Body of pancreas (tissue), 4 donors: ENCODE data around the gene MSH2. TPM values are rescaled to one million over a fixed set of nuclear protein-coding genes. Genes with fewer than 3 reads are reported as not detected.

Experiments
- ATAC-seq: fragments of 150-250 bp; one replicate; pipeline ENCODE4 v1.9.1; 2016
- DNase-seq, 4 donors: peaks; one replicate each; pipeline ENCODE4 v3.0.0-alpha.2; 2019
- H3K27ac ChIP-seq, 4 donors: fragments of 200-600 bp; sonication (generic); 1 replicate in 3 of 4; 2 replicates in 1 of 4; pipeline versions ENCODE4 v1.5.1 to v1.6.1; 2016 to 2019; ENCODE audit warnings: mild to moderate bottlenecking in 1 of 4, mixed read lengths in 1 of 4, moderate library complexity in 1 of 4
- H3K27me3 ChIP-seq, 2 donors: fragments of 200-600 bp; sonication (generic); one replicate each; pipeline ENCODE4 v1.6.0; 2016; ENCODE audit warnings: mild to moderate bottlenecking in 1 of 2
- H3K36me3 ChIP-seq, 2 donors: fragments of 200-600 bp; sonication (generic); replicated peaks in 1 of 2; 2 replicates each; pipeline ENCODE4 v1.5.1; 2016; ENCODE audit warnings: low read depth in 2 of 2; ENCODE audit not compliant: insufficient read depth in 1 of 2
- H3K4me1 ChIP-seq: fragments of 200-600 bp; sonication (generic); one replicate; pipeline ENCODE4 v1.6.0; 2016
- H3K4me3 ChIP-seq, 2 donors: fragments of 200-600 bp; sonication (generic); 1 replicate in 1 of 2; 2 replicates in 1 of 2; pipeline ENCODE4 v1.5.1; 2016 to 2019
- H3K9me3 ChIP-seq, 3 donors: fragments of 200-600 bp; sonication (generic); 1 replicate in 2 of 3; 2 replicates in 1 of 3; pipeline ENCODE4 v1.5.1; 2016
- POLR2A ChIP-seq, 3 donors: fragments of 450-650 bp; IDR thresholded peaks; one replicate each; pipeline ENCODE4 v1.6.1; 2016; ENCODE audit warnings: antibody characterized with exemption in 3 of 3, mild to moderate bottlenecking in 2 of 3
- WGBS, 2 donors: methylation state at CpG; one replicate each; pipeline ENCODE4 v1.1.5; 2017; 5-methylcytosine and 5-hydroxymethylcytosine counted together
- intact Hi-C: fragments of 100-400 bp; cut with DNase I; formaldehyde crosslinking; loops from one replicate; pipeline ENCODE4 v1.15.1; 2023
- total RNA-seq, 2 donors: library from RNA; depleted of rRNA; stranded (reverse); fragments of >200 nt; gene quantifications; one replicate each; pipeline ENCODE4 v1.1.0, GENCODE V29; 2016
- TF ChIP-seq, protein P1 (sequence below), 7 experiments: fragments of 450-650 bp in 4 of 7; fragments of 200-600 bp in 3 of 7; sonication (generic) in 3 of 7; IDR thresholded peaks; one replicate each; pipeline ENCODE4 v1.5.1; 2016 to 2019; ENCODE audit warnings: antibody characterized with exemption in 7 of 7

Gene MSH2
- total RNA-seq, 2 donors from 2014 or later, result 9.9 TPM

DNA sequence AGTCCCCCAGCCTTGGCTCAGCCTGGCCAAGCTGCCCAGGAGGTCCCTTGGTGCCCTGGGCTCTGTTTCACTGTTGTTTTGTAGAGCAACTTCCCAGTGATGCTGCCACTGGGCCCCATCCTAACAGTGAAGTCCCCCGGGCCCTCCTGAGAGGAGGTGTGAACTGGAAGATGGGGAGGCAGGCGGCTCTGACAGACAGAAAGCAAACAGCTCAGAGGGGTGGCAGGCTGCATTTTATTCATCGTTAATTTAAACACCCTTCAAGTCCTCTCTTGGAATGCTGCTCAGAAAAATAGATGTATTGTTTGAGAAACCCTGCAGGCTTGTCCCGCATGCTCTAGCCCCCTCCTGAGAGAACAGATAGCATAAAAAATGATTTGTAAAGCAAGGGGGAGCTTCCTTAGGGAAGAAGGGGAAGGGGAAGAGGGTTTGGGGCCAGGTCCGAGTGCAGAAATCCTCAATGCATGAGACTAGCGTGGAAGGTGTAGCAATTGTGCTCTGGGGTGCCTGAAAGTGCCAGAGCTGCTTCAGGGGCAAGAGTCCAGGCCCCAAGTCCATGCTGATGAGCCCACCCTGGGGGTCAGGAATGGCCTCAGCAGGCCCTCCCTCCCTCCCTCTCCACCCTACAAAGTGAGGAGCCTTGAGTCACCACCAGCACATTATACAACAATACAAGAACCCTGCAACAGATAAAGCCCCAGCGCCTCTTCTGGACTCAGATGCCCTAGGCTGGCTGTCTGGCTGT, 113.6 kb downstream of the MSH2 start:
- Histone ChIP-seq H3K36me3 (no peaks in the 10 kb centered on the region), H3K4me1 (peaks cover 11% of the 10 kb centered on the region), H3K27ac (no peak overlapping the region), H3K27me3 (no peaks in the 10 kb centered on the region), H3K9me3 (no peaks in the 10 kb centered on the region), H3K4me3 (no peak overlapping the region)
- 73% methylated on average over 6 to 7 of the region's 7 CpGs for WGBS, 2 donors
- ATAC-seq (no peak), DNase-seq (no peak)
- no peak for TF ChIP-seq POLR2A (IDR thresholded peaks at IDR 0.05)
- TF ChIP-seq, protein P1, sequence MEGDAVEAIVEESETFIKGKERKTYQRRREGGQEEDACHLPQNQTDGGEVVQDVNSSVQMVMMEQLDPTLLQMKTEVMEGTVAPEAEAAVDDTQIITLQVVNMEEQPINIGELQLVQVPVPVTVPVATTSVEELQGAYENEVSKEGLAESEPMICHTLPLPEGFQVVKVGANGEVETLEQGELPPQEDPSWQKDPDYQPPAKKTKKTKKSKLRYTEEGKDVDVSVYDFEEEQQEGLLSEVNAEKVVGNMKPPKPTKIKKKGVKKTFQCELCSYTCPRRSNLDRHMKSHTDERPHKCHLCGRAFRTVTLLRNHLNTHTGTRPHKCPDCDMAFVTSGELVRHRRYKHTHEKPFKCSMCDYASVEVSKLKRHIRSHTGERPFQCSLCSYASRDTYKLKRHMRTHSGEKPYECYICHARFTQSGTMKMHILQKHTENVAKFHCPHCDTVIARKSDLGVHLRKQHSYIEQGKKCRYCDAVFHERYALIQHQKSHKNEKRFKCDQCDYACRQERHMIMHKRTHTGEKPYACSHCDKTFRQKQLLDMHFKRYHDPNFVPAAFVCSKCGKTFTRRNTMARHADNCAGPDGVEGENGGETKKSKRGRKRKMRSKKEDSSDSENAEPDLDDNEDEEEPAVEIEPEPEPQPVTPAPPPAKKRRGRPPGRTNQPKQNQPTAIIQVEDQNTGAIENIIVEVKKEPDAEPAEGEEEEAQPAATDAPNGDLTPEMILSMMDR (IDR thresholded peaks at IDR 0.05), result no peak
- intact Hi-C loops, result no loop called here

DNA sequence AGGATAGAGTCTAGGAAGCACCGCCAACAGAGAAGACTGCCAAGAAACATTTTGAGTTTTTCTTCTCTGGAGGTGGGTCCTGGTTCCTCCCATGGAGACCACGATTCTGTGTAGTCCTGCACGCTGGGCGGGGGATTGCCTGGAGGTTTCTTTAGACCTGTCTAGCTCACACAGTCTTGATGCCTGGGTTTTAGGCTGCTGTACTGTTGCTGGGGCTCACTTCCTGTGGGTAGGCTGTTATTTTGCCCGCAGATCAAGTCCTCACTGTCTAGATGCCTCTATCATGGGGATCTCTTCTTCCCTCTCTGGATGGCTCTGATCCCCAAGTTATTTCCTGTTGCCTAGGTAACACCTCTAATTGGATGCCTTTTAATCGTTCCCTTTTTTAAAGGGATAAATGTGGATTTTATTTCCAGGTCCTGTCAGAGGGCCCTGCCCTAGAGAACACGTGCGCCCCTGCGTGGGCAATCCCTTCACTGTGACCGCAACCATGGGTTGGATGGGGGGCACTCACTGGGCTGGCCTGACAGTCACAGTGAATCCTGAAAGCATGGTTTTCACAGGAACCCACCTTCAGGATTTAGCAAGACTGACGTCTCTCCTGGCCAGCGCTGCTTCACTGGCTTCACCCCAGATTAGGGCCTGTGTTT, 115.7 kb downstream of the MSH2 start:
- no peaks in the 10 kb centered on the region for H3K36me3 ChIP-seq
- TF ChIP-seq POLR2A (IDR thresholded peaks at IDR 0.05), result no peak
- TF ChIP-seq, protein P1 (IDR thresholded peaks at IDR 0.05), result no peak
- DNase-seq (no peak), ATAC-seq (no peak)
- no peaks in the 10 kb centered on the region for H3K27me3 ChIP-seq
- H3K27ac ChIP-seq, result no peak overlapping the region
- no peaks in the 10 kb centered on the region for H3K9me3 ChIP-seq
- peaks cover 14% of the 10 kb centered on the region for H3K4me1 ChIP-seq
- intact Hi-C loops, result no loop called here
- 81 to 93% methylated on average over 12 of the region's 12 CpGs for WGBS, 2 donors
- H3K4me3 ChIP-seq, result no peak overlapping the region

DNA sequence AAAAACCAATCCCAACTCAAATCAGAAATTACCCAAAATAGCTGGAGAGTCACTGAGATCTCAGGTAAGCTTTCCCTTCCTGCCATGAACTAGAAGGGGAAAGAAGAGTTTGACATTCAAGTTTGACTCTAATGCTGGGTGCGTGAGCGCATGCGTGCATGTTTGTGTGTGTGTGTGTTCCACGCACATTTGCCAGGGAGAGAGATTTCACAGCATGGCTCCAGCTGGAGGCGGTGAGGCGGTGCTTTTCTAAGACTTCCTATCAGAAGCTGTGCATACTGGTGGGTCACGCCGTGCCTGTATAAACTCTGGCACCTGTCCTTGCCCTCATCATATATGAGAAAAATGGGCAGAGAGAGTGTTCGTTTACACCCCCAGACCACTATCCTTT, 116.2 kb downstream of the MSH2 start:
- Histone ChIP-seq H3K36me3 (no peaks in the 10 kb centered on the region), H3K4me1 (peaks cover 14% of the 10 kb centered on the region), H3K27ac (no peak overlapping the region), H3K27me3 (no peaks in the 10 kb centered on the region), H3K4me3 (no peak overlapping the region), H3K9me3 (no peaks in the 10 kb centered on the region)
- no peak for ATAC-seq
- no peak for DNase-seq
- no peak for TF ChIP-seq POLR2A (IDR thresholded peaks at IDR 0.05)
- TF ChIP-seq, protein P1 (IDR thresholded peaks at IDR 0.05), result no peak
- 91 to 95% methylated on average over 9 of the region's 9 CpGs for WGBS, 2 donors
- intact Hi-C loops, result no loop called here

DNA sequence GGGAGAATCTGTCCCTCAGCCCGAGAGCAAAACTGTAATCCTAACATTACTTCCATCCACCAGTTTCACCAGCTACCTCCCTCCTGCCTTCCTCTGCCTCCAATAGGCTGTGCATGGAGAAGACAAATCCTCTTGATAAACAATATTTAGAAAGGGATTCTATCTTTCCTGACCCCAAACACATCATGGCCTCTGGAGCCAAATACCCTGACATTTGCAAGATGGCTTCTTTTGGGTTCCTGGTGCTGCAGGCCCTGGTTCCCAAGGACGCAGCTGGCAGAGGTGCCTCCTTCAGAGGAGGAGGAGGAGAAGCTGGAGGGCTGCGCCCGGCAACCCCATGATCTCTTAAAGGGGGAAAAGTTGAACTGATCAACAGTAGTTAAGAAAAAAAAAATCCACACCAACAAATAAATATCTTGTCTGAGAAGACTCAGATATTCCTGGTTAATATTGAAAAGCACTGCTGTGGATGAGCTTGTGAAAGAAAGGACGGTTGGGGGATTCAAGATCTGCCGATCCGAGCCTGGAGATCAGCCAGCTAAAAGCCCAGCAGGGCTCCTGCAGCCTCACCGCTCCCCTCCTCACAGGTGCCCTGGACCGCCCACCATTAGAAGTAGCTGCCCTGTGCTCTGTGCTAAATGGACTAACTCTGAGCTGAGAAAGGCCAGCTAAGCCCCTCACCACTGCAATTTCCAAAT, 116.8 kb downstream of the MSH2 start:
- Histone ChIP-seq H3K4me3 (no peak overlapping the region), H3K9me3 (no peaks in the 10 kb centered on the region), H3K27me3 (no peaks in the 10 kb centered on the region), H3K4me1 (peaks cover 14% of the 10 kb centered on the region), H3K36me3 (no peaks in the 10 kb centered on the region), H3K27ac (no peak overlapping the region)
- ATAC-seq, result no peak
- DNase-seq, result no peak
- intact Hi-C loops, result no loop called here
- 92 to 95% methylated on average over 9 of the region's 9 CpGs for WGBS, 2 donors
- TF ChIP-seq, protein P1 (IDR thresholded peaks at IDR 0.05), result no peak
- no peak for TF ChIP-seq POLR2A (IDR thresholded peaks at IDR 0.05)
